ENCODE results near the gene FAM120AOS. TPM values are rescaled to one million over a fixed set of nuclear protein-coding genes. Genes with fewer than 3 reads are reported as not detected.

Gene FAM120AOS
- total RNA-seq, 1 donor from 2014 or later, result 31.4 TPM

DNA sequence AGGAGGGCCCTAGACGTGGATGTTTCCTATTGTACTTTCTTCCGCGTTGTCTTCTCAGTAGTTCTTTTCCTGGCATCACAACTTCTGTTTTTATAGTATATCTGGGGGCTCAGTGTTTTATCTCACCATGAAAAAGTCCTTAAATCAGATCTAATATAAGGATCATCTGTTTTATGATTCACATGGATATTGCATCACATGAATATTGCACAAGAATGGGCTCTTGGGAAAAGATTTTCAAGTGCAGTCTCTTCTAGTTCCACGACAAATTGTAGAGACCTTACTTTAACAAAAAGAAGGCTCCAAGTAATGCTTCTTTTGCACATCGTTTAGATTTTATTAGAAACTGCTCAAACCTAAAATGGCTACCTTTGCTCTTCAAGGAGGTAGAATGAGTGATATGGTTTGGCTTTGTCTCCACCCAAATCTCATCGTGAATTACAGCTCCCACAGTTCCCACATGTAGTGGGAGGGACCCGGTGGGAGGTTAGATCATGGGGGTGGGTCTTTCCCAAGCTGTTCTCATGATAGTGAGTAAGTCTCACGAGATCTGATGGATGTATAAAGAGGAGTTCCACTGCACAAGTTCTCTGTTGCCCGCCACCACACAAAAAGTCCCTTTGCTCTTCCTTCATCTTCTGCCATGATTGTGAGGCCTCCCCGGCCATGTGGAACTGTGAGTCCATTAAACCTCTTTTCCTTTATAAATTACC lies 55.6 kb downstream of the FAM120AOS start:
- TF ChIP-seq, protein P1, sequence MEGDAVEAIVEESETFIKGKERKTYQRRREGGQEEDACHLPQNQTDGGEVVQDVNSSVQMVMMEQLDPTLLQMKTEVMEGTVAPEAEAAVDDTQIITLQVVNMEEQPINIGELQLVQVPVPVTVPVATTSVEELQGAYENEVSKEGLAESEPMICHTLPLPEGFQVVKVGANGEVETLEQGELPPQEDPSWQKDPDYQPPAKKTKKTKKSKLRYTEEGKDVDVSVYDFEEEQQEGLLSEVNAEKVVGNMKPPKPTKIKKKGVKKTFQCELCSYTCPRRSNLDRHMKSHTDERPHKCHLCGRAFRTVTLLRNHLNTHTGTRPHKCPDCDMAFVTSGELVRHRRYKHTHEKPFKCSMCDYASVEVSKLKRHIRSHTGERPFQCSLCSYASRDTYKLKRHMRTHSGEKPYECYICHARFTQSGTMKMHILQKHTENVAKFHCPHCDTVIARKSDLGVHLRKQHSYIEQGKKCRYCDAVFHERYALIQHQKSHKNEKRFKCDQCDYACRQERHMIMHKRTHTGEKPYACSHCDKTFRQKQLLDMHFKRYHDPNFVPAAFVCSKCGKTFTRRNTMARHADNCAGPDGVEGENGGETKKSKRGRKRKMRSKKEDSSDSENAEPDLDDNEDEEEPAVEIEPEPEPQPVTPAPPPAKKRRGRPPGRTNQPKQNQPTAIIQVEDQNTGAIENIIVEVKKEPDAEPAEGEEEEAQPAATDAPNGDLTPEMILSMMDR (conservative IDR thresholded peaks at IDR 0.05; ENCODE audit: low read depth, low read length), result no peak
- no peak for DNase-seq (ENCODE audit: low read depth)
- no peak overlapping the region for H3K4me3 ChIP-seq (ENCODE audit: low read depth, low read length)

Other genes starting within 250 kb of the FAM120AOS start
- gene FAM120A, start 1.9 kb downstream of the FAM120AOS start, total RNA-seq, result 68.6 and 71.0 TPM in 2 replicates
- gene PHF2, start 123.0 kb upstream of the FAM120AOS start, total RNA-seq, result 11.4 and 16.2 TPM in 2 replicates

Measured in epithelial cell of proximal tubule (primary cell).